Ascending aorta (tissue), 2 donors: ENCODE measurements around the gene OR2AJ1. TPM values are rescaled to one million over a fixed set of nuclear protein-coding genes. Genes with fewer than 3 reads are reported as not detected.

Experiments
- DNase-seq, 2 donors: peaks; one replicate each; pipeline ENCODE4 v3.0.0-alpha.2; 2019; ENCODE audit warnings: low spot score in 2 of 2
- H3K27ac ChIP-seq, 2 donors: fragments of 200-600 bp; sonication (generic); one replicate each; pipeline ENCODE4 v1.5.1; 2016 to 2017; ENCODE audit warnings: mild to moderate bottlenecking in 1 of 2
- H3K27me3 ChIP-seq: fragments of 200-600 bp; sonication (generic); one replicate; pipeline ENCODE4 v1.5.1; 2017
- H3K36me3 ChIP-seq, 2 donors: fragments of 200-600 bp; sonication (generic); one replicate each; pipeline ENCODE4 v1.5.1; 2016
- H3K4me1 ChIP-seq, 2 donors: fragments of 200-600 bp; sonication (generic); one replicate each; pipeline ENCODE4 v1.5.1; 2016 to 2017; ENCODE audit warnings: mild to moderate bottlenecking in 1 of 2
- H3K4me3 ChIP-seq, 2 donors: fragments of 200-600 bp; sonication (generic); one replicate each; pipeline ENCODE4 v1.5.1; 2016 to 2017; ENCODE audit warnings: mild to moderate bottlenecking in 1 of 2
- H3K9me3 ChIP-seq, 2 donors: fragments of 200-600 bp; sonication (generic); one replicate each; pipeline ENCODE4 v1.5.1; 2016
- intact Hi-C: fragments of 100-400 bp; cut with DNase I; formaldehyde crosslinking; loops from one replicate; pipeline ENCODE4 v1.15.1; 2023
- total RNA-seq: library from RNA; depleted of rRNA; stranded (reverse); fragments of >200 nt; gene quantifications from one replicate; pipeline ENCODE4 v1.1.0, GENCODE V29; 2016
- TF ChIP-seq, protein P1 (sequence below), 3 experiments: fragments of 200-600 bp in 2 of 3; fragments of 450-650 bp in 1 of 3; sonication (generic) in 2 of 3; IDR thresholded peaks; one replicate each; pipeline ENCODE4 v1.5.1; 2016 to 2019; ENCODE audit warnings: antibody characterized with exemption in 3 of 3, mild to moderate bottlenecking in 1 of 3, moderate library complexity in 1 of 3

The OR2AJ1 gene, protein sequence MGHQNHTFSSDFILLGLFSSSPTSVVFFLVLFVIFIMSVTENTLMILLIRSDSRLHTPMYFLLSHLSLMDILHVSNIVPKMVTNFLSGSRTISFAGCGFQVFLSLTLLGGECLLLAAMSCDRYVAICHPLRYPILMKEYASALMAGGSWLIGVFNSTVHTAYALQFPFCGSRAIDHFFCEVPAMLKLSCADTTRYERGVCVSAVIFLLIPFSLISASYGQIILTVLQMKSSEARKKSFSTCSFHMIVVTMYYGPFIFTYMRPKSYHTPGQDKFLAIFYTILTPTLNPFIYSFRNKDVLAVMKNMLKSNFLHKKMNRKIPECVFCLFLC
- total RNA-seq = not detected

DNA sequence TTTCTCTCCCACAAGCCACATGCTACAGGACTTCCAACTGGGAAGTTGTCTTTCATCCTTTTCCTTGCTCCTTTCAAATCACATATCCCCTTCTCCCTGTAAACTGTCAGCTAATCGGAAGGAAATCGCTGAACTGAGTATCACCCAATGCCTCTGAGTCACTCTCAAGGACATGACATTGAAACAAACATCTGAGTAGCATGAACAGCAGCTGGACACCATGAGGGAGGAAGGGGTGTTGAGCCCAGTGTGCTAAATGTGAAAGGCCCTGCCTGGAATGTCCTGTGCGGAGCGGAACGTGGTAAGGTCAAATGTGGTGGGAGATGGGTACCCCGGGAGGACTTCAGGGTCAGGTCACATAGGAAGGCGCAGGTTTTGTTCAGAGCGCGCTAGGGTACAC lies at the start of gene OR2AJ1:
Gene OR2AJ1 (plus strand): TSS at position 22 of the 400 bp plus-strand sequence. CDS start 8,880 bp downstream, outside the sequence.
- no peak within 1 kb of the TSS for H3K27ac ChIP-seq
- intact Hi-C loops = no loop called here
- no peaks in the 10 kb centered on the region for H3K9me3 ChIP-seq
- H3K36me3 ChIP-seq = no peaks in the 10 kb centered on the region
- DNase-seq = no peak
- TF ChIP-seq, protein P1, sequence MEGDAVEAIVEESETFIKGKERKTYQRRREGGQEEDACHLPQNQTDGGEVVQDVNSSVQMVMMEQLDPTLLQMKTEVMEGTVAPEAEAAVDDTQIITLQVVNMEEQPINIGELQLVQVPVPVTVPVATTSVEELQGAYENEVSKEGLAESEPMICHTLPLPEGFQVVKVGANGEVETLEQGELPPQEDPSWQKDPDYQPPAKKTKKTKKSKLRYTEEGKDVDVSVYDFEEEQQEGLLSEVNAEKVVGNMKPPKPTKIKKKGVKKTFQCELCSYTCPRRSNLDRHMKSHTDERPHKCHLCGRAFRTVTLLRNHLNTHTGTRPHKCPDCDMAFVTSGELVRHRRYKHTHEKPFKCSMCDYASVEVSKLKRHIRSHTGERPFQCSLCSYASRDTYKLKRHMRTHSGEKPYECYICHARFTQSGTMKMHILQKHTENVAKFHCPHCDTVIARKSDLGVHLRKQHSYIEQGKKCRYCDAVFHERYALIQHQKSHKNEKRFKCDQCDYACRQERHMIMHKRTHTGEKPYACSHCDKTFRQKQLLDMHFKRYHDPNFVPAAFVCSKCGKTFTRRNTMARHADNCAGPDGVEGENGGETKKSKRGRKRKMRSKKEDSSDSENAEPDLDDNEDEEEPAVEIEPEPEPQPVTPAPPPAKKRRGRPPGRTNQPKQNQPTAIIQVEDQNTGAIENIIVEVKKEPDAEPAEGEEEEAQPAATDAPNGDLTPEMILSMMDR (IDR thresholded peaks at IDR 0.05) = no peak
- H3K4me3 ChIP-seq = no peak within 1 kb of the TSS
- H3K4me1 ChIP-seq = no peaks in the 10 kb centered on the region
- H3K27me3 ChIP-seq = no peaks in the 10 kb centered on the region

DNA sequence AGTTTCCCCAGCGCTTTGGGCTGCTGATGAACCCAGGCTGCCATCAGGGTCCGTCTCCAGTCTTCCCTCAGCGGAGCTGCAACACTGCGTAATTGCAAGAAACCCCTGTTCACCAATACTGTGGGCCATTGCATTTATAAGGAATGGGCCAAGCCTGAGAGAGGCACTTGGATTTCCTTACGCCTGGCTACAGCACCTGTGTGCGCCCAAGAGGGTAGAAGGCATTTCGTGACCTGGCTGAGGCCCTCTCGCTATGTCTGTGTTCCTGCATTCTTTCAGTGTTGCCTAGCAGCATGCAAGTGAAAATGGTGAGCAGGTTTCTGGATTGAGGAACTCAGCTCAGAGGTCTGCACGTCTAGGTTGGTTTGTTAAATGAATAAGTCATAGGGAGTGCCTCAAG lies 41.3 kb upstream of the OR2AJ1 start:
- Histone ChIP-seq H3K27ac (no peak overlapping the region), H3K4me3 (no peak overlapping the region), H3K27me3 (no peaks in the 10 kb centered on the region), H3K36me3 (no peaks in the 10 kb centered on the region), H3K4me1 (no peaks in the 10 kb centered on the region), H3K9me3 (no peaks in the 10 kb centered on the region)
- intact Hi-C loops = no loop called here
- no peak for DNase-seq
- TF ChIP-seq, protein P1 (IDR thresholded peaks at IDR 0.05) = no peak

DNA sequence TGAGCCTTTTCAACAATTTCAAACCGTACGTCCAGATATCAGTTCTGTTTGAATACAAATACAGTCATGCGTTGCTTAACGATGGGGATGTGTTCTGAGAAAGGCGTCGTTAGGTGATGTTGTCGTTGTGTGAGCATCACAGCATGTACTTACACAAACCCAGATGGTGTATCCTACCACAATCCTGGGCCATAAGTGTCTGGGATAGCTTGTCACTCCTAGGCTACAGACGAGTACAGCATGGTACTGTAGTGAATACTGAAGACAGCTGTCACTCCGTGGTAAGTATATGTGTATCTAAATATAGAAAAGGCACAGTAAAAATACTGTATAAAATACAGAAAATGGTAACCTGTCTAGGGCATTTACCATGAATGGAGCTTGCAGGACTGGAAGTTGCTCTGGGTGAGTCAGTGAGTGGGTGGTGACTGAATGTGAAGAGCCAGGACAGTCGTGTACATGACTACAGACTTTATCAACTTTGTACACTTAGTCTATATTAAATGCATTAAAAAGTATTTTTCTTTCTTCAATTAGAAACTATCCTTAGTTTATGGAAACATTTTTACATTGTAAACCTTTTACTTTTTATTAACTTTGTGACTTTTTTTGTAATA lies 39.8 kb upstream of the OR2AJ1 start:
- Histone ChIP-seq H3K9me3 (no peaks in the 10 kb centered on the region), H3K27ac (no peak overlapping the region)
- no peak for DNase-seq

DNA sequence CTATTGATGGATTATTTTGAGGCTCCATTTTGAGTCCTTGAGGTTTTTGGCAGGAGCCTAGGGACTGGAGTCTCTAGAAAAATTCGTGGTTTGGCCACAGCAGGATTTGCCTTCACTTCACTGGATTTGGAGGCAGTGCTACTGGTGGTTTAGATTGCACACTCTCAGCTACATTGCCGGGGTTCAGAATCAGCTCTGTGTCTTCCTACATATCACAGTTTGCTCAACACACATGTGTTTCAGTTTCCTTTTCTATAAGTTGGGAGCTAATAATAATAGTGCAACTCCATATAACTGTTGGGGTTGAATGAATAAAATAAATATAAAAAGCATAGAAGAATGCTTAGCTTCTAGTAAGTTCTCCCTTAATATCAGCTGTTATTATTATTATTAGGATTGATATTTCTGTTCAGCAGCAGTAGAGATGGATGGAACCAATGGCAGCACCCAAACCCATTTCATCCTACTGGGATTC lies 29.5 kb upstream of the OR2AJ1 start, which contains the start of gene OR2W3:
Gene OR2W3 (plus strand): TSS at position 425 of the 475 bp plus-strand sequence. CDS start 0 bp downstream, at position 425.
- DNase-seq = no peak
- Histone ChIP-seq H3K27me3 (no peaks in the 10 kb centered on the region), H3K36me3 (no peaks in the 10 kb centered on the region), H3K4me1 (no peaks in the 10 kb centered on the region), H3K4me3 (no peak within 1 kb of the TSS), H3K27ac (no peak within 1 kb of the TSS), H3K9me3 (peaks cover 0 to 3% of the 10 kb centered on the region in 2 donors)
- intact Hi-C loops = no loop called here
- TF ChIP-seq, protein P1 (IDR thresholded peaks at IDR 0.05) = no peak

More for the DNA sequence above, 39.8 kb upstream of the OR2AJ1 start:
- intact Hi-C loops = no loop called here
- H3K36me3 ChIP-seq = no peaks in the 10 kb centered on the region
- H3K4me1 ChIP-seq = no peaks in the 10 kb centered on the region
- no peaks in the 10 kb centered on the region for H3K27me3 ChIP-seq
- H3K4me3 ChIP-seq = no peak overlapping the region
- TF ChIP-seq, protein P1 (IDR thresholded peaks at IDR 0.05) = no peak

DNA sequence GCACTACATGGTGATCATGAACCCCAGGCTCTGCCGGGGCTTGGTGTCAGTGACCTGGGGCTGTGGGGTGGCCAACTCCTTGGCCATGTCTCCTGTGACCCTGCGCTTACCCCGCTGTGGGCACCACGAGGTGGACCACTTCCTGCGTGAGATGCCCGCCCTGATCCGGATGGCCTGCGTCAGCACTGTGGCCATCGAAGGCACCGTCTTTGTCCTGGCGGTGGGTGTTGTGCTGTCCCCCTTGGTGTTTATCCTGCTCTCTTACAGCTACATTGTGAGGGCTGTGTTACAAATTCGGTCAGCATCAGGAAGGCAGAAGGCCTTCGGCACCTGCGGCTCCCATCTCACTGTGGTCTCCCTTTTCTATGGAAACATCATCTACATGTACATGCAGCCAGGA lies 28.7 kb upstream of the OR2AJ1 start:
- Histone ChIP-seq H3K4me1 (no peaks in the 10 kb centered on the region), H3K27ac (no peak overlapping the region), H3K27me3 (no peaks in the 10 kb centered on the region), H3K4me3 (no peak overlapping the region), H3K36me3 (no peaks in the 10 kb centered on the region), H3K9me3 (peaks cover 0 to 3% of the 10 kb centered on the region in 2 donors)
- no peak for DNase-seq
- TF ChIP-seq, protein P1 (IDR thresholded peaks at IDR 0.05) = no peak
- intact Hi-C loops = no loop called here
